GM23338 (cell line): Measurements from ENCODE around the gene ABHD15. TPM values are rescaled to one million over a fixed set of nuclear protein-coding genes. Genes with fewer than 3 reads are reported as not detected.

Experiments
- ATAC-seq: fragments of 200-7000 bp; cut with Tn5 transposase; 3 replicates; pipeline ENCODE4 v1.9.1; 2020
- DNase-seq: peaks from one replicate; pipeline ENCODE4 v3.0.0-alpha.2; 2015; ENCODE audit warnings: low spot score
- H2AFZ ChIP-seq: fragments of 200-600 bp; sonication (generic); 2 replicates; pipeline ENCODE4 v1.8.0; 2016; ENCODE audit warnings: antibody characterized with exemption, mild to moderate bottlenecking, moderate library complexity
- H3F3A ChIP-seq: fragments of 200-600 bp; sonication (generic); replicated peaks from 2 replicates; pipeline ENCODE4 v1.8.0; 2017; ENCODE audit warnings: antibody characterized with exemption, mixed run types, low read depth
- H3K27ac ChIP-seq: fragments of 200-600 bp; sonication (generic); 2 replicates; pipeline ENCODE4 v1.6.1; 2016; ENCODE audit warnings: low read depth
- H3K27me3 ChIP-seq: fragments of 200-600 bp; sonication (generic); 2 replicates; pipeline ENCODE4 v1.8.0; 2016; ENCODE audit warnings: mild to moderate bottlenecking, mixed run types, moderate library complexity; ENCODE audit not compliant: insufficient read depth
- H3K36me3 ChIP-seq: fragments of 200-600 bp; sonication (generic); 2 replicates; pipeline ENCODE4 v1.8.0; 2016; ENCODE audit warnings: mild to moderate bottlenecking; ENCODE audit not compliant: insufficient read depth
- H3K4me1 ChIP-seq: fragments of 200-600 bp; sonication (generic); 2 replicates; pipeline ENCODE4 v1.8.0; 2016; ENCODE audit warnings: mild to moderate bottlenecking, moderate library complexity; ENCODE audit not compliant: insufficient read depth
- H3K4me2 ChIP-seq: fragments of 200-600 bp; sonication (generic); 2 replicates; pipeline ENCODE4 v1.7.1; 2017; ENCODE audit warnings: mixed run types
- H3K4me3 ChIP-seq: fragments of 200-600 bp; sonication (generic); 2 replicates; pipeline ENCODE4 v1.6.1; 2016; ENCODE audit warnings: mixed run types
- H3K79me2 ChIP-seq: fragments of 200-600 bp; sonication (generic); replicated peaks from 2 replicates; pipeline ENCODE4 v1.8.0; 2017; ENCODE audit warnings: mild to moderate bottlenecking; ENCODE audit not compliant: insufficient read depth
- H3K9me2 ChIP-seq: fragments of 200-600 bp; sonication (generic); 2 replicates; pipeline ENCODE4 v1.8.0; 2017; ENCODE audit not compliant: insufficient read depth
- H4K20me1 ChIP-seq: fragments of 200-600 bp; sonication (generic); replicated peaks from 2 replicates; pipeline ENCODE4 v1.8.0; 2017; ENCODE audit warnings: mild to moderate bottlenecking; ENCODE audit not compliant: insufficient read depth
- H3K27ac Mint-ChIP-seq: 2 replicates; pipeline ENCODE4 v1.8.0; 2020; ENCODE audit warnings: inconsistent platforms, mild to moderate bottlenecking, moderate library complexity, mixed read lengths
- H3K27me3 Mint-ChIP-seq: 3 replicates; pipeline ENCODE4 v1.8.0; 2022; ENCODE audit warnings: low read depth, mild to moderate bottlenecking, moderate library complexity, mixed read lengths, inconsistent platforms; ENCODE audit not compliant: insufficient read depth, poor library complexity
- H3K36me3 Mint-ChIP-seq: 3 replicates; pipeline ENCODE4 v1.8.0; 2021; ENCODE audit warnings: low read depth, mild to moderate bottlenecking, inconsistent platforms, moderate library complexity, mixed read lengths
- H3K4me1 Mint-ChIP-seq: 3 replicates; pipeline ENCODE4 v1.8.0; 2020; ENCODE audit warnings: mild to moderate bottlenecking, inconsistent platforms, mixed read lengths
- H3K4me3 Mint-ChIP-seq: 3 replicates; pipeline ENCODE4 v1.8.0; 2021; ENCODE audit warnings: moderate library complexity, mild to moderate bottlenecking, inconsistent platforms, mixed read lengths
- H3K9me3 Mint-ChIP-seq: 3 replicates; pipeline ENCODE4 v1.8.0; 2020; ENCODE audit warnings: moderate library complexity, mild to moderate bottlenecking, inconsistent platforms, mixed read lengths
- CREB1 ChIP-seq: fragments of 250-450 bp; sonication (Bioruptor Pico); IDR thresholded peaks from 2 replicates; pipeline ENCODE4 v1.5.0; 2020; ENCODE audit warnings: low read depth, mild to moderate bottlenecking, moderate library complexity
- CTCF ChIP-seq, 2 experiments: fragments of 200-600 bp in 1 of 2; sonication (generic) in 1 of 2; conservative IDR thresholded peaks; 2 replicates each; pipeline versions ENCODE4 v1.5.1 to v1.6.1; 2016 to 2017; ENCODE audit warnings: antibody characterized with exemption in 2 of 2, low read depth in 2 of 2, mild to moderate bottlenecking in 2 of 2, moderate library complexity in 1 of 2
- ETS1 ChIP-seq: IDR thresholded peaks from 2 replicates; pipeline ENCODE4 v1.6.1; 2016; ENCODE audit warnings: antibody characterized with exemption
- EZH2 ChIP-seq: fragments of 200-600 bp; sonication (generic); IDR thresholded peaks from one replicate; pipeline ENCODE4 v1.8.0; 2017; ENCODE audit warnings: antibody characterized with exemption, mild to moderate bottlenecking, low read depth; ENCODE audit not compliant: unreplicated experiment
- EZH2phosphoT487 ChIP-seq: fragments of 200-600 bp; sonication (generic); IDR thresholded peaks from one replicate; pipeline ENCODE4 v1.8.1; 2018; ENCODE audit warnings: antibody characterized with exemption; ENCODE audit not compliant: unreplicated experiment
- JUNB ChIP-seq: IDR thresholded peaks from one replicate; pipeline ENCODE4 v1.6.1; 2016; ENCODE audit warnings: antibody characterized with exemption; ENCODE audit not compliant: unreplicated experiment
- NANOG ChIP-seq: IDR thresholded peaks from 2 replicates; pipeline ENCODE4 v1.6.1; 2016; ENCODE audit warnings: antibody characterized with exemption, borderline replicate concordance
- POLR2AphosphoS5 ChIP-seq: IDR thresholded peaks from 2 replicates; pipeline ENCODE4 v1.6.1; 2016; ENCODE audit warnings: antibody characterized with exemption, low read depth
- REST ChIP-seq: IDR thresholded peaks from one replicate; pipeline ENCODE4 v1.6.1; 2018; ENCODE audit warnings: antibody characterized with exemption; ENCODE audit not compliant: unreplicated experiment
- STAT1 ChIP-seq: IDR thresholded peaks from one replicate; pipeline ENCODE4 v1.6.1; 2016; ENCODE audit warnings: antibody characterized with exemption; ENCODE audit not compliant: unreplicated experiment
- ZNF114 ChIP-seq: fragments of 250-450 bp; sonication (Bioruptor Pico); IDR thresholded peaks from 2 replicates; pipeline ENCODE4 v1.5.0; 2020; ENCODE audit warnings: mild to moderate bottlenecking, moderate library complexity
- ZNF331 ChIP-seq: fragments of 250-450 bp; sonication (Bioruptor Pico); IDR thresholded peaks from 2 replicates; pipeline ENCODE4 v1.5.0; 2020; ENCODE audit warnings: low read depth, mild to moderate bottlenecking, moderate library complexity
- polyA plus RNA-seq: library from polyadenylated mRNA; unstranded; fragments of >200 nt; fragmentation: Nextera tagmentation; extraction: Ambion mirVana; gene quantifications from 2 replicates; pipeline ENCODE4 v1.2.1, GENCODE V29; 2016
- total RNA-seq: library from RNA; depleted of rRNA; stranded (reverse); fragments of >200 nt; shearing (Covaris generic); gene quantifications from 2 replicates; pipeline ENCODE4 v1.2.3, GENCODE V29; 2014
- TF ChIP-seq, protein P1 (sequence below): fragments of 250-450 bp; sonication (Bioruptor Pico); IDR thresholded peaks from 2 replicates; pipeline ENCODE4 v1.5.0; 2020; ENCODE audit warnings: mild to moderate bottlenecking, moderate library complexity

ABHD15 gene
- total and polyA plus RNA-seq, 2 experiments from 2014 or later, result 0.27 to 2.5 TPM

DNA sequence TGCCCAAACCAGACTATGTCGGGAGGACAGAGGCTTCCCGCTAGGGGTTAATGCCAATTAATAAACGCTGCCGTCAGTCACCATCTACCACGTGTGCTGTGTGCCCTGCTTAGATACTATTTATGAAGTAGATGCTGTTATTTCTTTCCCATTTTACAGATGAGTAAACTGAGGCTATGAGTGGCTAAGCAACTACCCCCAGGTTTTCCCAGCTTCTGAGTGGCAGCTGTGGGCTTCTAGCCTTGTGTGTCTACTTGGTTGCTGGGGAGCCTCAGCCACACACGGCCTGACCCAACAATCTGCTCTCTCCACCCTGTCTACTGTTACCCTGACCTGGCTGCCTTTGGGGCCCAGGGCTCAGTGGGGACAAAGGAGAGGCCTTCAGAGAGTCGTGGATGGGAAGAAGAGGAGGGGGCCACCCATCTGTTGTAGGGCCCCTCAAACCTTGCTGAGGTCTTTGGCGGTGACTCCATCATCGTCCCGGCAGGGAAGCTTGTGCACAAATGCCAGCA is 15.5 kb upstream of the ABHD15 start:
- TF ChIP-seq CTCF (conservative IDR thresholded peaks at IDR 0.05; ENCODE audit: low read depth in 2 of 2), result no peak
- no peak for TF ChIP-seq REST
- no peak for TF ChIP-seq ZNF114
- TF ChIP-seq JUNB, result no peak
- TF ChIP-seq CREB1 (CRISPR knock-in tag), result no peak
- TF ChIP-seq POLR2AphosphoS5, result no peak
- no peak for TF ChIP-seq ZNF331 (CRISPR knock-in tag)
- no peak for TF ChIP-seq STAT1
- no peak for TF ChIP-seq EZH2phosphoT487
- no peak for TF ChIP-seq EZH2
- TF ChIP-seq NANOG, result no peak
- no peak for TF ChIP-seq ETS1
- TF ChIP-seq, protein P1, sequence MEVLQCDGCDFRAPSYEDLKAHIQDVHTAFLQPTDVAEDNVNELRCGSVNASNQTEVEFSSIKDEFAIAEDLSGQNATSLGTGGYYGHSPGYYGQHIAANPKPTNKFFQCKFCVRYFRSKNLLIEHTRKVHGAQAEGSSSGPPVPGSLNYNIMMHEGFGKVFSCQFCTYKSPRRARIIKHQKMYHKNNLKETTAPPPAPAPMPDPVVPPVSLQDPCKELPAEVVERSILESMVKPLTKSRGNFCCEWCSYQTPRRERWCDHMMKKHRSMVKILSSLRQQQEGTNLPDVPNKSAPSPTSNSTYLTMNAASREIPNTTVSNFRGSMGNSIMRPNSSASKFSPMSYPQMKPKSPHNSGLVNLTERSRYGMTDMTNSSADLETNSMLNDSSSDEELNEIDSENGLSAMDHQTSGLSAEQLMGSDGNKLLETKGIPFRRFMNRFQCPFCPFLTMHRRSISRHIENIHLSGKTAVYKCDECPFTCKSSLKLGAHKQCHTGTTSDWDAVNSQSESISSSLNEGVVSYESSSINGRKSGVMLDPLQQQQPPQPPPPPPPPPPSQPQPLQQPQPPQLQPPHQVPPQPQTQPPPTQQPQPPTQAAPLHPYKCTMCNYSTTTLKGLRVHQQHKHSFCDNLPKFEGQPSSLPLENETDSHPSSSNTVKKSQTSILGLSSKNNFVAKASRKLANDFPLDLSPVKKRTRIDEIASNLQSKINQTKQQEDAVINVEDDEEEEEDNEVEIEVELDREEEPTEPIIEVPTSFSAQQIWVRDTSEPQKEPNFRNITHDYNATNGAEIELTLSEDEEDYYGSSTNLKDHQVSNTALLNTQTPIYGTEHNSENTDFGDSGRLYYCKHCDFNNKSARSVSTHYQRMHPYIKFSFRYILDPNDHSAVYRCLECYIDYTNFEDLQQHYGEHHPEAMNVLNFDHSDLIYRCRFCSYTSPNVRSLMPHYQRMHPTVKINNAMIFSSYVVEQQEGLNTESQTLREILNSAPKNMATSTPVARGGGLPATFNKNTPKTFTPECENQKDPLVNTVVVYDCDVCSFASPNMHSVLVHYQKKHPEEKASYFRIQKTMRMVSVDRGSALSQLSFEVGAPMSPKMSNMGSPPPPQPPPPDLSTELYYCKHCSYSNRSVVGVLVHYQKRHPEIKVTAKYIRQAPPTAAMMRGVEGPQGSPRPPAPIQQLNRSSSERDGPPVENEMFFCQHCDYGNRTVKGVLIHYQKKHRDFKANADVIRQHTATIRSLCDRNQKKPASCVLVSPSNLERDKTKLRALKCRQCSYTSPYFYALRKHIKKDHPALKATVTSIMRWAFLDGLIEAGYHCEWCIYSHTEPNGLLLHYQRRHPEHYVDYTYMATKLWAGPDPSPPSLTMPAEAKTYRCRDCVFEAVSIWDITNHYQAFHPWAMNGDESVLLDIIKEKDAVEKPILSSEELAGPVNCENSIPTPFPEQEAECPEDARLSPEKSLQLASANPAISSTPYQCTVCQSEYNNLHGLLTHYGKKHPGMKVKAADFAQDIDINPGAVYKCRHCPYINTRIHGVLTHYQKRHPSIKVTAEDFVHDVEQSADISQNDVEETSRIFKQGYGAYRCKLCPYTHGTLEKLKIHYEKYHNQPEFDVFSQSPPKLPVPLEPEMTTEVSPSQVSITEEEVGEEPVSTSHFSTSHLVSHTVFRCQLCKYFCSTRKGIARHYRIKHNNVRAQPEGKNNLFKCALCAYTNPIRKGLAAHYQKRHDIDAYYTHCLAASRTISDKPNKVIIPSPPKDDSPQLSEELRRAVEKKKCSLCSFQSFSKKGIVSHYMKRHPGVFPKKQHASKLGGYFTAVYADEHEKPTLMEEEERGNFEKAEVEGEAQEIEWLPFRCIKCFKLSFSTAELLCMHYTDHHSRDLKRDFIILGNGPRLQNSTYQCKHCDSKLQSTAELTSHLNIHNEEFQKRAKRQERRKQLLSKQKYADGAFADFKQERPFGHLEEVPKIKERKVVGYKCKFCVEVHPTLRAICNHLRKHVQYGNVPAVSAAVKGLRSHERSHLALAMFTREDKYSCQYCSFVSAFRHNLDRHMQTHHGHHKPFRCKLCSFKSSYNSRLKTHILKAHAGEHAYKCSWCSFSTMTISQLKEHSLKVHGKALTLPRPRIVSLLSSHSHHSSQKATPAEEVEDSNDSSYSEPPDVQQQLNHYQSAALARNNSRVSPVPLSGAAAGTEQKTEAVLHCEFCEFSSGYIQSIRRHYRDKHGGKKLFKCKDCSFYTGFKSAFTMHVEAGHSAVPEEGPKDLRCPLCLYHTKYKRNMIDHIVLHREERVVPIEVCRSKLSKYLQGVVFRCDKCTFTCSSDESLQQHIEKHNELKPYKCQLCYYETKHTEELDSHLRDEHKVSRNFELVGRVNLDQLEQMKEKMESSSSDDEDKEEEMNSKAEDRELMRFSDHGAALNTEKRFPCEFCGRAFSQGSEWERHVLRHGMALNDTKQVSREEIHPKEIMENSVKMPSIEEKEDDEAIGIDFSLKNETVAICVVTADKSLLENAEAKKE (CRISPR knock-in tag), result no peak
- H3K4me3 Mint-ChIP-seq, result no peak overlapping the region
- no peak overlapping the region for H3K27ac ChIP-seq
- H3K36me3 Mint-ChIP-seq, result peaks cover 28% of the 10 kb centered on the region
- H3F3A ChIP-seq, result 0 out of 2 replicates have a peak, but pooled peaks cover 9% of the 10 kb centered on the region
- DNase-seq, result no peak
- no peaks in the 10 kb centered on the region for H3K9me3 Mint-ChIP-seq
- H2AFZ ChIP-seq, result no peak overlapping the region
- H3K79me2 ChIP-seq, result peaks cover 28% of the 10 kb centered on the region
- no peak overlapping the region for H3K4me2 ChIP-seq
- no peaks in the 10 kb centered on the region for H3K9me2 ChIP-seq
- H3K4me1 Mint-ChIP-seq, result peaks cover 33% of the 10 kb centered on the region
- H3K27ac Mint-ChIP-seq, result no peak overlapping the region
- no peak for ATAC-seq
- no peak overlapping the region for H3K4me3 ChIP-seq
- peaks cover 11% of the 10 kb centered on the region; the same call in 1 of the 2 replicates for H4K20me1 ChIP-seq
- peaks cover 4% of the 10 kb centered on the region for H3K27me3 Mint-ChIP-seq
- H3K27me3 ChIP-seq, result no peaks in the 10 kb centered on the region
- no peaks in the 10 kb centered on the region for H3K36me3 ChIP-seq
- peaks cover 26% of the 10 kb centered on the region; the same call in 1 of the 2 replicates for H3K4me1 ChIP-seq
